Stimulated activated CD8-positive, alpha-beta memory T cell treated with anti-CD3 and anti-CD28 coated beads, Interleukin-12 subunit alpha, Interleukin-12 subunit beta, amount 100 ng/mL, for 4 hours (primary cell): ENCODE measurements around the gene FKBP1A.

Source experiments
- DNase-seq: peaks from one replicate; pipeline ENCODE4 v3.0.0-alpha.2; 2020; ENCODE audit warnings: low read depth

Gene FKBP1A

DNA sequence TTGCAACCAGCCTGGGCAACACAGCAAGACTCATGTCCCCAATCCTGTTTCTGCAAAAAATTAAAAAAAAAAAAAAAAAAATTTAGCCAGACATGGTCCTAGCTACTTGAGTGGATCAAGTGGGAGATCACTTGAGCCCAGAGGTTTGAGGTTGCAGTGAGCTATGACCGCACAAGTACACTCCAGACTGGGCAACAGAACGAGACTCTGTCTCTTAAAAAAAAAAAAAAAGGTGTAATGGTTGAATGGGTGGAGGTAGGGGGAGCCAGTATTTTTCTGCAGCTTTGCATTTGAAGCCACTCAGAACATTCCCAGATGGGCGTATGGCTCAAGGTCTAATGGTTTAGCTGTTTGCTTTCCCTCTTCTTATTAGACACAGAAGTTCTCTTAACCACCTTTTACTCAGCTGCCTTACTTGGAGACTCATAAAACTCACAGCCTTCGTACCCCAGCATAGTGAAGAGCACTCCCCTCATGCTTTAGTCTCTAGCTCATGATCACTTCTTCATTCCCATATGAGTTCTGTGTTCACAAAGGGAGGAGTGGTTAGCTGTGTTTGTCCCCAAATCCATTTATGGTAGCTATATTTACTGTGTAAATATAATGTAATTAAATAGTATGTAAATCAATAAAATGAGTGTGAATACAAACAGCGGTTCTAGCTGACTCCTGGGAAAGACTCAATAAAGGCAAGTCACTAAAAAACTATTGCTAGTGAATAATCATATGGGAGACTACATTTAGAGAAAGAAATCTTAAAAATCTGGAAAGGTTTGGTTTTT lies 9.0 kb downstream of the FKBP1A start:
- no peak for DNase-seq

DNA sequence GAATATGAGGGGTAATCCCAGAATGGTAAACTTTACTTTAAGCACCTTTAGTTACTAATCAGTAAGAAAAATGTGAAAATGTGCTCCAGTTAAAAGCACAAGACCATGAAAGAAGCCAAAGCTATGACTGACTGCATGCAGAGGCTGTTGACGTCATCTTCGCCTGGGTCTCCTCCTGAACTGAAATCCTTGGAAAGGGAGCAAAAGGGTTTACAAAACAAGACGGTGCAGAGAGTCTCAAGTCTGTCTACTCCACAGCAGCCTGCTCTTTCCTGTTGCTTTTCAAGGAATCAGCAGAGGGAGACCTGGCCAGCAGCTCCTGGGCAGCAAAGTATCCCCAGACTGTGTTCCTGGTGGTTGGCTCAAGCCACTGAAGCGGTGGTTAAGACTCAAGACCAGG lies 10.2 kb downstream of the FKBP1A start:
- DNase-seq: no peak

DNA sequence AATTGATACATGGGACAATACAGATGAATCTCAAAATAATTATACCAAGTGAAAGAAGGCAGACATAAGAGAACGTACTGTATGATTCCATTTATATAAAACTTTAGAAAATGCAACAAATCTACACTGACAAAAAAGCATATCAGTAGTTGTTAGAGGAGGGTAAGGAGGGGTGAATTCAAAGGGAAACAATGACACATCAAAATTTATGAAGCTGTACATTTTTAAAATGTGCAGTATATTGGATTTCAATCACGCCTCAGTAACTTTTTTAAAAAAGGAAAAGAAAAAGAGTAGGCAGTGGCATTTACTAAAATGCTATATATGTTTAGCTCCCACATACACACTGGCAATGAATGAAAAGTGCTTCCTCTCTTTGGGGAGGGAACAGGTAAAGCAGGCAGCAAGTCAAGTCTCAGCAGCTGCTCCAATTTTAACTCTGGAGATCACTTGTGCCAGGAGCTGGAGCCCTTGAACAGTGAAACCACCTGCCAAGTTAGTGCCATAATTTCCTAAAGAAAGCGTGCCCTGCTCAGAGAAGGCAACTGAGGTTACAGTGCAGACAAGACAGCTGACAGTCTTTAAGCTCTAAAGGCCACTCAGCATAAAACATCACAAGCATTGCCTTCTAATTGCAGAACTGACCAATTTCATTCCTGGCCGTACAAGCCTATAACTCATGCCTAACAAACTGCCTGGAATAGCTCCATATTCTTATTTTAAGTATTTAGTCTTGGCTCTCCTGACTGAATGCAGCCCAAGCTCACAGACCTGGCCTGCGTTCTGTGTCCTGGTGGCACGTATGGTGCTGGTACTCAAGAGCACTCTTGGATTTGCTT lies 10.9 kb downstream of the FKBP1A start:
- DNase-seq: no peak

DNA sequence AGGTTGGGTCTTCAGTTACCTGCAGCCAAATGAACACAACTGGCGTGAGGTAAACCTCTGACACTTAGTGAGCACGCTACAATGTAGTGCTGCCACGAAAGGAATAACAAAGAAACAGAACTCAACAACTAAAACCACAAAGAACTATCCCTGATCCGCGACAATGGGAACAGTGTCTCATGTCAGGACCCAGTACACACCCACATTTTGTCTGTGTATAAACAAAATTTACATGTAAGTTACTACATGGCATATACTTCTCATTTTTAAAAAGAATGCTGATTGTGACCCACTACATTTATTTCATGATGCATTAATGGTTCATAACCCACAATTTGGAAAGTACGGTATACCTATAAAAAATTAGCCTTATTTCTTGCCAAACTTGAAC lies 14.1 kb downstream of the FKBP1A start:
- DNase-seq: no peak

DNA sequence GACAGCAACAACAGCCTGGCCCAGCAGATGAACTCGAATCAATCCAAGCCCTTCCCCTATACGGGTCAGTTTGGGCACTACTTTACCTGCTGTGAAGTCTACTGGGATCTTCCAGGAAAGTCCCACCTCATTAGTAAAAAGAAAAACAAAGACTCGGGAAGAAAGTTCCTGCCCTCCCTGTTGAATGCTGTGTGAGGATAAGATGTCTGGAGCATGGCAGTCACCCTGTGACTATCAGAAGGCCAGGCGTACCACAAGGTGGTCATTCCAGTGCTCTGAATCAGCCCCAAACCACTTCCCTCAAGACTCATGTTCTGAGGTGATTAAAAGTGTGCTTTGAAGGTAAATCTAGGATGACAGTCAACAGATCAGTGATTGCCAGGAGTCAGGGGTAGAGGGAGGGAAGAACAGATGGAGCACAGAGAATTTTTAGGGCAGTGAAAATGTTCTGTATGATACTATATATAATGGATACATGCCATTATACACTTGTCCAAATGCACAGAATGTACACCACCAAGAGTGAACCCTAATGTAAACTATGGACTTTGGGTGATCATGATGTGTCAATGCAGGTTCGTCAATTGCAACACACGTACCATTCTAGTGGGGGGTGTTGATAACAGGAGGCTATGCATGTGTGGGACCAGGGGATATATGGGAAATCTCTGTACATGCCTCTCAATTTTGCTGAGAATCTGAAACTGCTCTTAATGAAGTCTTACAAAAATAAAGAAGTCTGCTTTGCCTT lies 14.7 kb downstream of the FKBP1A start:
- no peak for DNase-seq

DNA sequence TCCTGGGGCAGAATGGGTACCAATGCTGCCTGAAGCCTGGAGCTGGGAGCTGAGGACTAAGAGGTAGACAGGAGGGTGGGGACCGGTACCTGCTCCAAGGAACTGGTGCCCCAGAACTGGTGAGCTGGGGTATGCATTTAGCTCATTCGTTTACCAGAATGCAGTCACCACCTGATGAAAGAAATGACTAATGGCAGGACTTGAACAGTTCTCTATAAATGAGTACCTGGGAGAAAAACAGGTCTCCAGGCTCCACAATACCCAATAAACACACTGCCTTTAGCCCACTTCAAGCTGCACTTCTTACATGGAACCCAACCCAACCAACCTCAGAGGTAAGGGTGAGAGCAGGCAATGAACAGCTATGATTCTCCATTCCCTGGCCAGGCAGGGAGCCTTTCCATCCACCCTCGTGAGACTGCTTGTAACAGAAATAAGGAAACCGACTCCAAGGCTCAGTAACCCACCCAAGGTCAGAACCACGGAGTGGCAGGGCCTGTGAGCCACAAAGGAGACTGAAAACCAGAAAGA lies 15.4 kb downstream of the FKBP1A start:
- no peak for DNase-seq

DNA sequence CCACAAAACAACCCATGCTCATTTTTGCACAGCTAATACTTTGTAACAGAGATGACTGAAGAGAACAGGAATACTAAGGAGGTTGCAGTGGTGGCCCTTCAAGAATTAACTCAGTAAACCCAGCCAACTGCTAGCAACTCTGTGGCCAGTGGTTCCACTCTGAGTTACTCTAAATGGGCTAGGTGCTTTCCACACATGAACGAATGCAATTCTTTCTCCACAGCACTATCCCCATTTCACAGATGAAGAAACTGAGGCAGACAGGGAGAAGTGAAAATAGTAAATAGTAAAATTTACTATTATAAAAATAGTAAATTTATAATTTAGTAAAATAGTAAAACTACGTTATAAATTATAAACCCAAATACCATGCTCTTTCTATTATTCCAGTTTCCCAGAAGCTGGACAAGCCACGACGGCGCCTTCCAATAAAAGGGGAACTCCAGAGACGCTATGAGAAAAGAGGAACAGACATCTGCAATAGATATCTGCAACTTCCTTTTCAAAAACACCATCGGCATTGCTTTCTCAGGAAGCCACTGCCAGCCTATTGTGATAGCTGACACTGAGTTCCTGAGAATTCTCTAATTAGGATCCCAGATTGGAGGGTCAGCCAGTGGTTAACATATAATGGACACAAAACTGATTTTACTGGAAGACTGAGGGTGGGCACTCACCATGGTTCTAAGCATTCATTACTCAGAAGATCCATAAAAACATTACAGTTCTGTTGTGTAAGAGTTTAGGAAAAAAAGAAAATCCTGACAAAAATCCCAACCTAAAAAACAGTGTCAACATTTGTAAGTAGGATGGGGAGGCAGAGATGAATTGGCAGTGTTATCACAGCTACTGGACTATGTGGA lies 16.2 kb downstream of the FKBP1A start:
- no peak for DNase-seq

DNA sequence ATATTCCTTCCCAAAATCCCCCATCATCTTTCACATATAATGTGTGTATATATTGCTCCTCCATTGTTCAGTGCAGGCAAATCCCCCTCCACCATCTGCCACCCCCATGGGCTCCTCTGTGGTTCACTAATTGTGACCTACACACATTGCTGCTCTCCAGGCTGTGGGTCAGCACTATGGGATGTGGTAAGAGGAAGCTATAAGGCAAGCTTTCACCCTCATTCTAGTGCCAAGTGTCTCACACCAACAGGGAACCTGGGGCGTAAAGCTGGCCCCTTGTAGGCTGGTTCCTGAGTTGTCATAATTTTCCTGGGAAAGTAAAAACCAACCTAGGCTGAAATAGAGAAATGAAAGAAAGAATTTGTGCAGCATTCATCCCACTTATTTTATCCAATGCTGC lies 16.8 kb downstream of the FKBP1A start:
- DNase-seq: no peak

DNA sequence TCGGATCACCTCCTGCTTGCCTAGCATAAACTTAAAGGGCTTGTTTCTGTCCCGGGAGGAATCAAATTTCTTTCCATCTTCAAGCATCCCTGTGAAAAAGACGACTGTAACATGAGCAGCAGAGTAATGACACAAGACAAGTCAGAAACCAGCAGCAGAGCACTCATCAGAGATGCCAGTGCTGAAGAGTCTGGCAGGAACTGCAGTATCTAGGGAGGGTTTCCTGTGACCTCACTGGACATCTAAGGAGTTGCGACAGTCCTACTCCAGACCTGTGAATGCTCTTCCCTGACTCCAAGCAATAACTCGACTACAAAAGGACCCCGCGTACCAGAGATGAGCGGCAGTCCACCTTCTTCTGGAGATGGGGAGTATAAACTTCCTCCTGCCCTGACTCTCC lies 17.3 kb downstream of the FKBP1A start:
- no peak for DNase-seq

DNA sequence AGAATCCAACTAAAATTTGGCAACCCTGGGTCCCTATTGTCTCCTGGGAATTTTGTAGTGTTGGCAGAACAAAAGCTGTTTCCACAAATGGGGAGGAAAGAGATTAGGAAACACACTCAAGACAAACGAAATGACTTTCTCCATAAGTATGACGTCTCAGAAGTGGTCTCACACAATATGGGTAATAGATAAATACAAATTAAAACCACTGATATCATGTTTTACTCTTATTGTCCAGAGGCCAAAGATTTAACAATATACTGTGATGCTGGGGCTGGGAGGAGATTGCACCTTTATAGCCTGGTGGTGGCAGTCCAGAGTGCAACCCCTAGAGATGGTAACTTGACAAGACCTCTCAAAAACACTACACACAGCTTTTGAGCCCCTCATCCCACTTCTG lies 18.6 kb downstream of the FKBP1A start:
- no peak for DNase-seq

DNA sequence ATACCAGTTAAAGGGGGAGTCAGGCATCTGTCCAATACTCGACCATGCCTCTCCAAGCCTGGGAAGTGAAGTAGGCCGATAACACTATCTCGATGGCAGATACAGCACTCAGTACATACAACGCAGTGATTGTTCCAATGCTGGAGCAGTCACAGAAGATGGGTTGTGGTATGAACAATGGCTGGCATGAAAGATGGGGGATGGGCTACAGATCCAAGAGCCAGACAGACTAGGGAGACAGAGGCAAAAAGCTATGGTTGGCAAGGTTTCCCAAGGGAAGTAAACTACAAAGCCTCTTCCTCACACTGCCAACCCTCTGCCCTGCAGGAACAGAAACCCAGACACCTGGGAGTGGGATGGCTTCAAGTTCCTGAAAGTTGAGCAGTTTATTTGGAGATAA lies 19.2 kb downstream of the FKBP1A start:
- no peak for DNase-seq

DNA sequence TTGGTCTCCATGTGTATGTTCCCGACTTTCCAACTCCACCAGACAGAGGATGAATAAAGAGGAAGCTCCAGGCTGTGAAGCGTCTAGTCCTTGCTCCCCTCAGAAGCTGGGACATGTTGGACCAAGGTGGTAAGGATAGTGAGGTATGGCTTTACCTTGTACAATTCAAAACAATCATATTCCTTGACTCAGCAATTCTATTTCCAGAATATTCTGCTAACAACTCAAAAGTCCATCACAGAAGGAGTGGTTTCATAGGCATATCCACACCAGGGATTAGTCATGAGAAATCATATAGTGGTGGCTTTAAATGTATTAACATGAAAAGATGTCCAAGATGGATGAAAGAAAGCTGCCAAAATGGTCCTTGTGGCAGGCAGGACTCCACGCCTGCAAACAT lies 19.8 kb downstream of the FKBP1A start:
- DNase-seq: no peak

DNA sequence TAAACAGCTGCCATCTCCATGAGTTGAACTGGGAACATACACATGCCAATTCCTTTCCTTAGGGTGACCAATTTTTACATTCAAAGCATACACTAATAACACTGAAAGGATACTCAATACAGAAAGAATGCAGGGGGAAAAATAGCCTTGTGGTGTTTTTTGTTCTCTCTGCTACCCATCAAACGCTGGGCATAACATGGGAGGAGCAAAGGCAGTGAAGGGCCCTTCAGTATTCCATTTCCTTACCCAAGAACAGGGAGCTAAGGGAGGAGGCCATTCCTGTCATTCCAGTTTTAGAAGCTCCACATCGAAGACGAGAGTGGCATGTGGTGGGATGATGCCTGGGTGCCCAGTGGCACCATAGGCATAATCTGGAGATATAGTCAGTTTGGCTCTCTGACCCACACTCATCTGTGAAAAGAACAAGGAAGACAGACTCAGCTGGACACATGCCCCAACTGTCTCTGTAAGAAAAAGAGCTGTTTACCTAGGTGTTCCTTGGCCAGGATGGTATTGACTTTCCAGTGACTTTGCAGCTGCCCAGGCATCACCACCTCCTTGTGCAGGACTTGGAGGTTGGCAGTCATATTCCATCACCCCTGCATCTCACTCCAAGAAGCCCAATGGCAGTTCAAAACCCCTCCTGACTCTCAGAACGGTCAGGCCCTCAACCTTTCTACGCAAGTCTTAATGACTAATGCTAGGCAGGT lies 20.9 kb downstream of the FKBP1A start:
- DNase-seq: no peak

DNA sequence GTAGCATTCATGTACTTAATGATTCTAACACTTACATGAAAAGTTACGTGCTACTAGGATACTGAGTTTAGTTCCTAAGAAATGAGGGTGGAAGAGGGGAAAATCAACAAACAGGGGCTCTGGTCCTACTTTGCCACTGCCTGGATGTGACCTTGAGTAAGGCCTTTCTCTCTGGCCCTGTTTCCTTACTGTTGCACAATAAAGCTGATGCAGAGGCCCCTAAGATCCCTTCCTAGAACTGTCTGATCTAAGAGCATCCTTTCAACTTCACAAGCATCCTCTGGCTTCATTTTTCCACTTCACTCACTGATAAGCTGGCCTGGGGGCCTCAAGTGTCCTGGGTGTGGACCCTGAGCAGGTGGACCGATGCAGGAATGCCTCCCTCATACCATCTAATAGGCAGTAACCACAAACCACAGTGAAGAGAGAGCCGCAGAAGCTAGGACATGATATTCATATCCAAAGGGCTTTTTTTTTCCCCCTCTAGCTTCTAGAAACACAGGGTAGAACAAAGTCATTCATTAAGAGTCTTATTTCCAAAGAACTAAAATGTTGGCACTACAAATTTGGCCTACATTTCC lies 21.6 kb downstream of the FKBP1A start:
- DNase-seq: no peak

DNA sequence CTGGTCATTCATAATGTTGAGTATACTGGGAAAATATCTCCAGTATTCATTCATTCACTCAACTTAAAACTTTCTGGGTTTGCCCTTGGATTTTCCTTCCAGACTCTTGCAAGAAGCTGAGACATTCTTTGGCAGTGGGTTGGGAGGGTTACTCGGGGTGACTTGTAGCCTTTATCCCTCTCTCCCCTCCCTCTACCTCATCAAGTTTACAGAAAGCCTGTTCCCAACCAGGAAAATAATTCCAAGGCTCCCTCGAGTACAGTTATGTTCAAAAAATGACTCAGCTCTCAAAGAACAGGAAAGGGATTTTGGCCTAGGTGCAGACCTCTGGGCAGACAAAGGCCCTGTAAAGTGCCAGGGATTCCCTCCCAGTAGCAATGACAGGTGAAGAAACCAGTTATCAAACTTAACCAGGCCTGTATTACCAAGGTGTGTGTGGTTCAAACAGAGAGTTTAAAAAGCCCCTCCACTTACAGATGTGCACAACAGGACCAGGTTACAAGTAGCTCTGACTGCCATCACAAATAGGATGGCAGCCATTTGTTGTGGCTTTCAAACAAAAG lies 22.2 kb downstream of the FKBP1A start:
- DNase-seq: no peak

DNA sequence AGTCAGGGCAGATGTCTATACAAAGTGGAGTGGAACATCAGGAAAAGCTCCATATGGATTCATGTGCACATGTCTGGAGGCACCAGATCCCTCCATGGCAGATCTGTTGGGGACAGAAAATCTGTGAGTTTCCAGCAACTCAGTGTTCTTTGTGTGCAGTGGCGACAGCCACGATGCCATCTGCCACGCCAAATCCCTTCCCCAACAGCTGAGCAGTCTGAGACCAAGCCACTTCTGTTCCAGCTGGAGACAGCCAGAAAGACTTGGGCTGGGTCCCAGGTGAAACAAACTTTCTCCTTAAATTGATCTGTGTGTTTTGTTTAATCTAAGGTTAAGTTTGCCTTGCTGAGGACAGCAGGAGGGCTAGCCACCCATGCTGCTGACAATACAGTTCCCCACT lies 22.9 kb downstream of the FKBP1A start:
- DNase-seq: no peak

DNA sequence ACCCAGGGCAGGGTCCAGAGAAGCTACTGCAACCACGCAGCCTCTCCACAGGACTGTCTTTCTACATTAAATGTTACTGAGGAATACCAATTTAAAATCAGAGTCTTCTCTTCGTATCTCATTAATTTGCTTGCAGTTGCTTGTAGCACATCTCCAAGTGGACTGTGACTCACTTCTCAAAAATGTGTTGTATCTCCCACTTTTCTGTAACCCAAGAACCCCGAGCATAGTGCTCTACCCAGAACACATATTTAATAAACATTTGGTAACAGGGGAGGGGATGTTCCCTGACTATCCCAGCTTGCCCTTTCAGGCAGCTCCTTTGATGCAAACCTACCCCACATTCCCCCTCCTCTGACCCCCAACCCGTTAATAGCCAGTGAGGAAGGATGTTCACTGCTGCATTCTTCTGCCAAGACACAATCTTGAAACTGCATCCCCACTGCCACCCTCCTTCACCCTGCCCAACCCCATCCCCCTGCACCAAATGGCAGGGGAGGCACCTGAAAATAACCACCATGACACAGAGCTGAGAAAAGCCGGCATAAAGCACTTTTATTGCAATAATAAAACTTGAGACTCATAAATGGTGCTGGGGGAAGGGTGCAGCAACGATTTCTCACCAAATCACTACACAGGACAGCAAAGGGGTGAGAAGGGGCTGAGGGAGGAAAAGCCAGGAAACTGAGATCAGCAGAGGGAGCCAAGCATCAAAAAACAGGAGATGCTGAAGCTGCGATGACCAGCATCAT lies 24.2 kb downstream of the FKBP1A start:
- no peak for DNase-seq

DNA sequence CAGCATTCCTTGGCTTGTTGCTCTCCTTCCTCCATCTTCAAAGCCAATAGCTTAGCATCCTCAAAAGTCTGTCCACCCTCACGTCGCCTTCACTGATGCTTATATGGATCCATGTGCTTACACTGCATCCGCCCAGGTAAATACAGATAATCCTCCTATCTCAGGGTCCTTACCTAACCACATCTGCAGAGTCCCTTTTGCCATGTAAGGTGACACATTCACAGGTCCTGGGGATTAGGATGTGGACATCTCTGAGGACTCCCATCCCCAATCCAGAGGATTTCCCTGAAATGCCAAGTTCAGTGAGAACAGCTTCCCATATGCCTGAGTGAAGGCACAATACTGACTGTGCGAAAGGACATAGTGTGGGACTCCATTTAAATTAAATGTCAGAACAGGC lies 25.4 kb downstream of the FKBP1A start:
- no peak for DNase-seq

DNA sequence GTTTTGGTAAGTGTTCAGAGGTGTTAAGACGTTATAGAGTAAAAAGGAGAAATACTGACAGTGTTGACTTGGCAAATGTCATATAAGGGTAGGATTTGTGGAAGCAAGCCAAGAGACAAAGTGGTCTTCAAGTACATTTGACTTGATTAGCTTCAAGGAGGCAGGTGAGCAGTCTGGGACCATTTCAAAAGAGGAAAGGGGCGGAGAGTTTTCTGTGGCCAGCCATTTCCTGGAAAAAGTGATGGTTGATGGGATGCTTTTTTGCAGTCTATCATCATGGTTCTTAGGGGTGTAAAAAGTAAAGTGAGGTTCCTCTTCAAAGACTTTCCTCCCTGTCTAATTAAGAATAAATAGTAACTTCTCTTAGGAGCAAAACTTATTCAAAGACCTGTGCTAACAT lies 28.7 kb downstream of the FKBP1A start:
- no peak for DNase-seq

DNA sequence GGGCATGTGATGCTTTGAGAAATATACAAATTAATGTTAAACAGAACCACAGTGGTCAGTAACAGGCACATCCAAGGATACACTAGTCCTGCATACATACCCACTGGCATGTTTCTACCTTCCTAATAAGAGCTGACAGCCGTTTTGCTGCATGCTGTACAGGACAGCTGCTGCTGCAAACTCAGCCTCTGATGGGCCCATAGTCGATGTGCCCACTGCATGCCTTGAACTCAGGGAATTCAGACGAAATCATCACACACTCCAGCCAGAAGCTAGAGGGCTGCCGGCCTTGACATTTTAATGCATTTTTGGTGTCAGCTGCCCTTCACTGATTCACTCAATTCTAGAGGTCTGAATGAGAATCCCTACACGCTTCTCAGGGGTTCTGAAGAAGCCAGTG lies 29.3 kb downstream of the FKBP1A start:
- DNase-seq: no peak
